Immature natural killer cell (primary cell): Measurements from ENCODE around the gene IQCE. TPM values are rescaled to one million over a fixed set of nuclear protein-coding genes. Genes with fewer than 3 reads are reported as not detected.
"Not testable (repeated sequence)": the region's sequence is repeated elsewhere in the genome, so short reads cannot be mapped to it uniquely, and the experiment has no call there.

Source experiments
- DNase-seq, 3 donors: peaks; one replicate each; pipeline ENCODE4 v3.0.0; 2022; ENCODE audit warnings: mixed read lengths in 1 of 3
- H3K27ac Mint-ChIP-seq, 6 donors: one replicate each; pipeline ENCODE4 v1.8.0; 2020; ENCODE audit warnings: mixed read lengths in 6 of 6, mild to moderate bottlenecking in 5 of 6, inconsistent platforms in 4 of 6, moderate library complexity in 3 of 6
- H3K27me3 Mint-ChIP-seq, 3 donors: one replicate each; pipeline ENCODE4 v1.8.0; 2020 to 2021; ENCODE audit warnings: low read depth in 3 of 3, mild to moderate bottlenecking in 3 of 3, mixed read lengths in 3 of 3, moderate library complexity in 3 of 3, inconsistent platforms in 1 of 3
- H3K36me3 Mint-ChIP-seq, 3 donors: one replicate each; pipeline ENCODE4 v1.8.0; 2020; ENCODE audit warnings: mixed read lengths in 3 of 3, inconsistent platforms in 2 of 3, mild to moderate bottlenecking in 2 of 3
- H3K4me1 Mint-ChIP-seq, 2 donors: one replicate each; pipeline ENCODE4 v1.8.0; 2020; ENCODE audit warnings: inconsistent platforms in 2 of 2, mild to moderate bottlenecking in 2 of 2, mixed read lengths in 2 of 2, moderate library complexity in 1 of 2
- H3K4me3 Mint-ChIP-seq, 5 donors: one replicate each; pipeline ENCODE4 v1.8.0; 2020; ENCODE audit warnings: mild to moderate bottlenecking in 5 of 5, mixed read lengths in 5 of 5, inconsistent platforms in 3 of 5, moderate library complexity in 3 of 5
- H3K9me3 Mint-ChIP-seq, 6 donors: one replicate each; pipeline ENCODE4 v1.8.0; 2020; ENCODE audit warnings: mild to moderate bottlenecking in 6 of 6, mixed read lengths in 6 of 6, inconsistent platforms in 4 of 6, moderate library complexity in 3 of 6
- polyA plus RNA-seq, 3 donors: library from polyadenylated mRNA; unstranded; fragments of 300-500 nt; fragmentation: Illumina TruSeq; gene quantifications; one replicate each; pipeline ENCODE4 v1.2.3, GENCODE V29; 2021

Gene IQCE
- polyA plus RNA-seq, 3 donors from 2014 or later = 1.9 to 4.2 TPM; not detected in 1

DNA sequence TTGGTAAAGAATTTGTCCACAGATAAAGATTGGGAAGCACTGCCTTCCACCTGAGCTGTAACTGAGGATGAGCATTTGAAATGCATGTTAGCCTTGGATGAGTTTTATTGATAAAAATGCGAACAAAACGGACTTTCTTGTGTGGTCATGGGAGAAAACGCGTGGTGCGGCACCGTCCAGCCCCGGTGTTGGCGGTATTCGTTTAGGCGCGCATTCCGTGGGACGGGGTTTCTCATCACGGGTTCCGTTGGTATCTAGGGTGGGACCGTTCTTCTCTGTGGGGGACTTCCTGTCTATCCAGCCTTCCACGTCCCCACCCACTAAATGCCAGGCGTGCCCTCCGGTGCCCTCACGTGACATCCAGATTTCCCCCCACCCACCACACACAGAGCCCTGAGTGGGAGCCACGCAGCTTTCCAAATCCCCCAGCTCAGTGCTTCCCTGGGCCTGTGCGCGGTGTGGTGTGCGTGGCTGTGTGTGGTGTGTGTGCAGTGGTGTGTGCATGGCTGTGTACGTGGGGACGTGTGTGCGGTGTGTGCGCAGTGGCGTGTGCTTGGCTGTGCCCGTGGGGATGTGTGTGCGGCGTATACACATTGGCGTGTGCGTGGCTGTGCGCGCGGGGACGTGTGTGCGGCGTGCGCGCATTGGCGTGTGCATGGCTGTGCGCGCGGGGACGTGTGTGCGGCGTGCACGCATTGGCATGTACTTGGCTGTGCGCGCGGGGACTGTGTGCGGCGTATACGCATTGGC lies 18.1 kb downstream of the IQCE start:
- no peak for DNase-seq
- Mint-ChIP-seq H3K27ac (no peak overlapping the region), H3K4me3 (no peak overlapping the region), H3K4me1 (peaks cover 19 to 20% of the 10 kb centered on the region in 2 donors), H3K27me3 (peaks cover 0 to 6% (median 2%) of the 10 kb centered on the region in 3 donors), H3K36me3 (peaks cover 5 to 23% (median 23%) of the 10 kb centered on the region in 3 donors), H3K9me3 (no peaks in the 10 kb centered on the region)

GRCh38 chr7:2577914-2578680 lies 19.3 kb downstream of the IQCE start:
- H3K4me1 Mint-ChIP-seq = peaks cover 18 to 20% of the 10 kb centered on the region in 2 donors
- H3K27me3 Mint-ChIP-seq = peaks cover 1 to 6% (median 2%) of the 10 kb centered on the region in 3 donors
- peaks cover 5 to 23% (median 22%) of the 10 kb centered on the region in 3 donors for H3K36me3 Mint-ChIP-seq
- no peaks in the 10 kb centered on the region for H3K9me3 Mint-ChIP-seq
- H3K4me3 Mint-ChIP-seq = no peak overlapping the region
- no peak overlapping the region for H3K27ac Mint-ChIP-seq
- no peak for DNase-seq

GRCh38 chr7:2580636-2581035 lies 21.9 kb downstream of the IQCE start:
- Mint-ChIP-seq H3K4me3 (no peak overlapping the region), H3K27ac (no peak overlapping the region)
- no peak for DNase-seq

DNA sequence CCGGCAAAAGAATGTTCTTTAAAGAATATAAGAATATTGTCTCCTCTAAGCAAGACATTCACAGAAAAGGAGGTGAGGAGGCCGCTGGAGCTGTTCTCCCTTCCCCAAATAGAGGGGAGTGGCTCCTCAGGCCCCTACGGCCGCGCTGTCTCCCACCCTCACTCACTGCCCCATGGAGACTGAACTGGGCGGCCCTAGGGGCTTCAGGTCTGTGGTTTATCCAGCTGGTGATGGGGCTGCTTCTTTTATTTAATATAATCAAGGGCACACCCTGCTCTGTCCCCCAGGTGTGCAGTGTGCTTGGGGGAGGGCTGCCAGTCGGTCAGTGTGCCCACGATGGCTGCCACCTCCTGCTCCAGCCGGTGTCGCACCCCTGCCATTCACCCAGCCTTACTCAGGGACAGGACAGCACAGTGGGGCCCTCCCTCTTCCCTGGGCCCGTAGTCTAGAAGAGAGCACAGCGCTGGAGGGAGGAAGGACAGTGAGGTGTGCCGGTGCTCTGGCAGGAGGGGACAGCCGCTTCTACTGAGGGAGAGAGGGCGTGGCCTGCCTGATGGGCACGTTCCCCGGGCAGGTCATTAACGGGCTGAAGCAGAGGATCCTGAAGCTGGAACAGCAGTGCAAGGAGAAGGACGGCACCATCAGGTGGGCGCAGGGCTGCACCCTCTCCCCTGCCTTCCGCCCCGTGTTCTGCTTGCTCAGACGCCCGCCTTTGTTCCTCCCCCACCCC lies 23.4 kb downstream of the IQCE start:
- no peak overlapping the region for H3K4me3 Mint-ChIP-seq
- H3K9me3 Mint-ChIP-seq = no peaks in the 10 kb centered on the region
- H3K27ac Mint-ChIP-seq = no peak overlapping the region
- H3K27me3 Mint-ChIP-seq = peaks cover 1% of the 10 kb centered on the region in 3 donors
- DNase-seq = no peak
- peaks cover 0 to 5% of the 10 kb centered on the region in 2 donors for H3K4me1 Mint-ChIP-seq
- H3K36me3 Mint-ChIP-seq = peaks cover 7 to 19% (median 19%) of the 10 kb centered on the region in 3 donors

More at GRCh38 chr7:2580636-2581035, 21.9 kb downstream of the IQCE start:
- Mint-ChIP-seq H3K9me3 (no peaks in the 10 kb centered on the region), H3K4me1 (peaks cover 2 to 5% of the 10 kb centered on the region in 2 donors), H3K27me3 (peaks cover 1 to 2% (median 1%) of the 10 kb centered on the region in 3 donors), H3K36me3 (peaks cover 7 to 19% (median 19%) of the 10 kb centered on the region in 3 donors)

- H3K36me3 Mint-ChIP-seq = peaks cover 7 to 17% (median 17%) of the 10 kb centered on the region in 3 donors
- no peak overlapping the region for H3K4me3 Mint-ChIP-seq
- H3K27me3 Mint-ChIP-seq = peaks cover 0 to 1% (median under 1%) of the 10 kb centered on the region in 3 donors
- H3K27ac Mint-ChIP-seq = no peak overlapping the region
- DNase-seq = no peak
- H3K4me1 Mint-ChIP-seq = peaks cover 0 to 5% of the 10 kb centered on the region in 2 donors
- no peaks in the 10 kb centered on the region for H3K9me3 Mint-ChIP-seq
These were observed 25.2 kb downstream of the IQCE start for GRCh38 chr7:2583798-2584580.

GRCh38 chr7:2585446-2585845 lies 26.7 kb downstream of the IQCE start:
- H3K4me3 Mint-ChIP-seq = no peak overlapping the region

GRCh38 chr7:2586326-2587020 lies 27.7 kb downstream of the IQCE start:
- no peaks in the 10 kb centered on the region for H3K9me3 Mint-ChIP-seq
- no peak for DNase-seq
- peaks cover 7 to 20% (median 18%) of the 10 kb centered on the region in 3 donors for H3K36me3 Mint-ChIP-seq
- H3K27ac Mint-ChIP-seq = no peak overlapping the region
- H3K4me1 Mint-ChIP-seq = peaks cover 0 to 5% of the 10 kb centered on the region in 2 donors
- peaks cover 0 to 1% (median 0%) of the 10 kb centered on the region in 3 donors for H3K27me3 Mint-ChIP-seq
- no peak overlapping the region for H3K4me3 Mint-ChIP-seq

More at GRCh38 chr7:2585446-2585845, 26.7 kb downstream of the IQCE start:
- peaks cover 7 to 20% (median 14%) of the 10 kb centered on the region in 3 donors for H3K36me3 Mint-ChIP-seq
- peaks cover 0 to 1% (median 0%) of the 10 kb centered on the region in 3 donors for H3K27me3 Mint-ChIP-seq
- peaks cover 0 to 5% of the 10 kb centered on the region in 2 donors for H3K4me1 Mint-ChIP-seq
- no peaks in the 10 kb centered on the region for H3K9me3 Mint-ChIP-seq
- DNase-seq = no peak
- H3K27ac Mint-ChIP-seq = no peak overlapping the region

DNA sequence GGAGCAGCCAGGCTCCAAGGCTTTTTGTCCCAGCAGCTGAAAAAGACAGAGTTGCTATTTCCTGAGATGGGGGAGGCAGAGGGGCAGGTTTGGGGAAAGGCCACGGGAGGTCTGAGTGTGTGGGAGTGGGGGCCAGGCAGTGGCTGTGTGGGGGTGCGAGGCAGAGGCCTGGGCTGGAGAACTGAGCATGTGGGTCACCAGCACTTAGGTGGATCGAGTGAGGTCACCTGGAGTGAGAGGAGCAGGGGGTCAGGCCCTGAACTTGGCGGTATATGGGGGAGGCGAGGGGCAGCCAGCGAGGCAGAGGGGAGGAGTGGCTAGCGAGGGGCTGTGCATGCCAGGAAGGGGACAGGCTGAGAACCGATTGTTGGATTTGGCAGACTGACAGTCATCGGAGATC lies 28.4 kb downstream of the IQCE start:
- peaks cover 0 to 5% of the 10 kb centered on the region in 2 donors for H3K4me1 Mint-ChIP-seq
- H3K4me3 Mint-ChIP-seq = no peak overlapping the region
- no peaks in the 10 kb centered on the region for H3K9me3 Mint-ChIP-seq
- peaks cover 0 to 1% (median 0%) of the 10 kb centered on the region in 3 donors for H3K27me3 Mint-ChIP-seq
- H3K36me3 Mint-ChIP-seq = peaks cover 7 to 23% (median 19%) of the 10 kb centered on the region in 3 donors
- DNase-seq = no peak
- no peak overlapping the region for H3K27ac Mint-ChIP-seq

DNA sequence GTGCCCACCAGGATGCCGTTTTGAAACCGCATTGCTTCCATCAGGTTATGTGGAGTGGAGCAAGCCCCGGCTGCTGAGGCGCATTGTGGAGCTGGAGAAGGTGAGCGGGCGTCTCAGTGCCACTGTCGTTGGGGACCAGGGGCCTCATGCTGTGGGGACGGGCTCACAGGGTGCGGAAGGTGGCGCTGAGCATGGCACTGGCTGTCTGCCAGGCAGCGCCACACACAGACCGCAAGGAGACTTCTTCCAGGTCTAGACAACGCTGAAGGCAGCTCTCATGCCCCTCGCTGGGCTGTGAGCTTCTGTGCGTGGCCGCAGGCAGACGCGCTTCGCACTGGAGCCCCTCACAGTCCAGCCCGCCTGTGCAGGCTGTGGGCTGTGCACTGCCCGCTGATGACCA lies 29.0 kb downstream of the IQCE start:
- H3K4me3 Mint-ChIP-seq = no peak overlapping the region
- H3K27ac Mint-ChIP-seq = no peak overlapping the region
- H3K27me3 Mint-ChIP-seq = peaks cover 0 to 1% (median 0%) of the 10 kb centered on the region in 3 donors
- peaks cover 0 to 5% of the 10 kb centered on the region in 2 donors for H3K4me1 Mint-ChIP-seq
- no peak for DNase-seq
- H3K36me3 Mint-ChIP-seq = peaks cover 7 to 24% (median 23%) of the 10 kb centered on the region in 3 donors
- H3K9me3 Mint-ChIP-seq = no peaks in the 10 kb centered on the region

- Mint-ChIP-seq H3K4me3 (no peak overlapping the region), H3K27ac (no peak overlapping the region), H3K27me3 (no peaks in the 10 kb centered on the region), H3K9me3 (no peaks in the 10 kb centered on the region), H3K4me1 (peaks cover 0 to 2% of the 10 kb centered on the region in 2 donors), H3K36me3 (peaks cover 4 to 23% (median 21%) of the 10 kb centered on the region in 3 donors)
- no peak for DNase-seq
These were observed 30.6 kb downstream of the IQCE start for GRCh38 chr7:2589341-2589740.

DNA sequence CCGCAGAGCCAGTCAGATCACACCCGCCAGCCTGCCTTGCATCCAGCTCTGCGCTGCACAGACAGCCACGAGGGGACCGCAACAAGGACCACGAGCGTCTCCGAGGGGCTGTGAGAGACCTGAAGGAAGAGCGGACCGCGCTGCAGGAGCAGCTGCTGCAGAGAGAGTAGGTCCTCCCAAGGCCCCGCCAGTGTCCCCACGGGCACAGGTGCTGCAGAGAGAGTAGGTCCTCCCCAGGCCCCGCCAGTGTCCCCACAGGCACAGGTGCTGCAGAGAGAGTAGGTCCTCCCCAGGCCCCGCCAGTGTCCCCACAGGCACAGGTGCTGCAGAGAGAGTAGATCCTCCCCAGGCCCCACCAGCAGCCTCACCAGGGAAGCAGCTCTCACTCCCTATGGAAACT lies 31.2 kb downstream of the IQCE start:
- H3K27me3 Mint-ChIP-seq, DNase-seq, H3K9me3 Mint-ChIP-seq, H3K27ac Mint-ChIP-seq, H3K4me3 Mint-ChIP-seq, H3K4me1 Mint-ChIP-seq: not testable (repeated sequence)
- peaks cover 3 to 22% (median 22%) of the 10 kb centered on the region in 3 donors for H3K36me3 Mint-ChIP-seq

DNA sequence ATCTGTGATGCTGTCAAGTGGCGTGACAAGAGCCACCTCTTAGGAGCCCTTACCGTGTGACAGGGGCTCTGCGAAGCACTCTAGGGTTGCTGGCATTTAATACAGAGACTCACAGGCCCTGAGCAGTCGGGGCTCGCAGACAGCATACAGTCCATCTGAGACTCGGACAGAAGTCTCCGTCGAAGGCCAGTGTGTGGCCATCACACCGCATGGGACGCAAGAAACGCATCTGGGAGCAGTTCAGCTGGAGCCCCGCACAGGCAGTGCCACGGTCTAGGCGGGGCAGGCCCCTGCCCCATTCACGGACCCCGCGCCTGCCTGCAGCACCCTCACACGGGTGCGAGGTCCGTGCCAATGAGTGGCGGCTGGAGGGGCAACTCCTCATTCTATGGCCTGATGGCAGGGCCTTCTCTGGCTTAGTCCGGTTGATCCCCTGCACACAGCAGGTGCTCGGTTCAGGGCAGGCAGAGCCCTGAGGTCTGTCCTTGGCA lies 33.6 kb downstream of the IQCE start:
- no peak for DNase-seq
- no peak overlapping the region for H3K27ac Mint-ChIP-seq
- no peaks in the 10 kb centered on the region for H3K9me3 Mint-ChIP-seq
- H3K4me3 Mint-ChIP-seq = no peak overlapping the region
- H3K4me1 Mint-ChIP-seq = no peaks in the 10 kb centered on the region
- H3K36me3 Mint-ChIP-seq = peaks cover 5 to 31% (median 25%) of the 10 kb centered on the region in 3 donors
- no peaks in the 10 kb centered on the region for H3K27me3 Mint-ChIP-seq
